Neutrophil (primary cell): ENCODE measurements around the gene UBASH3B.

ENCODE experiments used
- H3K27ac ChIP-seq: fragments of 200-600 bp; sonication (generic); 2 replicates; pipeline ENCODE4 v1.5.1; 2016; ENCODE audit warnings: mild to moderate bottlenecking, moderate library complexity
- H3K27me3 ChIP-seq: fragments of 200-600 bp; sonication (generic); 2 replicates; pipeline ENCODE4 v1.6.0; 2016; ENCODE audit warnings: mild to moderate bottlenecking
- H3K36me3 ChIP-seq: fragments of 200-600 bp; sonication (generic); 2 replicates; pipeline ENCODE4 v1.5.1; 2017
- H3K4me1 ChIP-seq, 2 experiments: fragments of 200-600 bp in 1 of 2; sonication (generic) in 1 of 2; 1 replicate in 1 of 2; 2 replicates in 1 of 2; pipeline versions ENCODE4 v1.5.1 to v1.6.1; 2013 to 2016; ENCODE audit warnings: low read depth in 1 of 2, low read length in 1 of 2, mild to moderate bottlenecking in 1 of 2, moderate library complexity in 1 of 2; ENCODE audit not compliant: control insufficient read depth in 1 of 2, insufficient read depth in 1 of 2
- H3K4me3 ChIP-seq, 2 experiments: fragments of 200-600 bp in 1 of 2; sonication (generic) in 1 of 2; 1 replicate in 1 of 2; 2 replicates in 1 of 2; pipeline ENCODE4 v1.5.1; 2013 to 2016; ENCODE audit warnings: low read depth in 1 of 2, low read length in 1 of 2, mild to moderate bottlenecking in 1 of 2, moderate library complexity in 1 of 2
- H3K9me3 ChIP-seq: fragments of 200-600 bp; sonication (generic); 2 replicates; pipeline ENCODE4 v1.5.1; 2016
- TF ChIP-seq, protein P1 (sequence below): fragments of 200-600 bp; sonication (generic); IDR thresholded peaks from 2 replicates; pipeline ENCODE4 v1.5.1; 2016; ENCODE audit warnings: antibody characterized with exemption

UBASH3B gene

GRCh38 chr11:122832721-122833470, 177.4 kb downstream of the UBASH3B start:
- Histone ChIP-seq H3K27me3 (peaks cover 36% of the 10 kb centered on the region), H3K4me3 (no peak overlapping the region), H3K4me1 (no peaks in the 10 kb centered on the region), H3K36me3 (no peaks in the 10 kb centered on the region), H3K27ac (no peak overlapping the region), H3K9me3 (no peaks in the 10 kb centered on the region)
- TF ChIP-seq, protein P1, sequence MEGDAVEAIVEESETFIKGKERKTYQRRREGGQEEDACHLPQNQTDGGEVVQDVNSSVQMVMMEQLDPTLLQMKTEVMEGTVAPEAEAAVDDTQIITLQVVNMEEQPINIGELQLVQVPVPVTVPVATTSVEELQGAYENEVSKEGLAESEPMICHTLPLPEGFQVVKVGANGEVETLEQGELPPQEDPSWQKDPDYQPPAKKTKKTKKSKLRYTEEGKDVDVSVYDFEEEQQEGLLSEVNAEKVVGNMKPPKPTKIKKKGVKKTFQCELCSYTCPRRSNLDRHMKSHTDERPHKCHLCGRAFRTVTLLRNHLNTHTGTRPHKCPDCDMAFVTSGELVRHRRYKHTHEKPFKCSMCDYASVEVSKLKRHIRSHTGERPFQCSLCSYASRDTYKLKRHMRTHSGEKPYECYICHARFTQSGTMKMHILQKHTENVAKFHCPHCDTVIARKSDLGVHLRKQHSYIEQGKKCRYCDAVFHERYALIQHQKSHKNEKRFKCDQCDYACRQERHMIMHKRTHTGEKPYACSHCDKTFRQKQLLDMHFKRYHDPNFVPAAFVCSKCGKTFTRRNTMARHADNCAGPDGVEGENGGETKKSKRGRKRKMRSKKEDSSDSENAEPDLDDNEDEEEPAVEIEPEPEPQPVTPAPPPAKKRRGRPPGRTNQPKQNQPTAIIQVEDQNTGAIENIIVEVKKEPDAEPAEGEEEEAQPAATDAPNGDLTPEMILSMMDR, result no peak

- no peaks in the 10 kb centered on the region for H3K4me1 ChIP-seq
- no peaks in the 10 kb centered on the region for H3K9me3 ChIP-seq
- no peak overlapping the region for H3K27ac ChIP-seq
- H3K36me3 ChIP-seq, result no peaks in the 10 kb centered on the region
- TF ChIP-seq, protein P1, result no peak
- H3K4me3 ChIP-seq, result no peak overlapping the region
- H3K27me3 ChIP-seq, result peaks cover 36% of the 10 kb centered on the region
Measured at GRCh38 chr11:122833846-122834464, 178.4 kb downstream of the UBASH3B start.

GRCh38 chr11:122836916-122837315, 181.4 kb downstream of the UBASH3B start:
- Histone ChIP-seq H3K4me1 (no peaks in the 10 kb centered on the region), H3K36me3 (no peaks in the 10 kb centered on the region), H3K4me3 (no peak overlapping the region), H3K9me3 (no peaks in the 10 kb centered on the region), H3K27me3 (peaks cover 30% of the 10 kb centered on the region), H3K27ac (no peak overlapping the region)
- TF ChIP-seq, protein P1, result no peak

- peaks cover 25% of the 10 kb centered on the region for H3K27me3 ChIP-seq
- no peaks in the 10 kb centered on the region for H3K36me3 ChIP-seq
- no peaks in the 10 kb centered on the region for H3K4me1 ChIP-seq
- no peak overlapping the region for H3K27ac ChIP-seq
- H3K9me3 ChIP-seq, result no peaks in the 10 kb centered on the region
- TF ChIP-seq, protein P1, result no peak
- no peak overlapping the region for H3K4me3 ChIP-seq
Measured at GRCh38 chr11:122837528-122838346, 182.2 kb downstream of the UBASH3B start.

- Histone ChIP-seq H3K36me3 (no peaks in the 10 kb centered on the region), H3K9me3 (no peaks in the 10 kb centered on the region), H3K27ac (no peak overlapping the region), H3K4me1 (no peaks in the 10 kb centered on the region), H3K27me3 (peaks cover 18% of the 10 kb centered on the region), H3K4me3 (no peak overlapping the region)
- TF ChIP-seq, protein P1, result no peak
Measured at GRCh38 chr11:122843281-122844141, 188.0 kb downstream of the UBASH3B start.
